ENCODE data around the gene PSMA1. TPM values are rescaled to one million over a fixed set of nuclear protein-coding genes. Genes with fewer than 3 reads are reported as not detected.

PSMA1 gene
- polyA plus RNA-seq, 3 donors, result 163 to 228 (median 201) TPM

GRCh38 chr11:14551380-14551779 lies 31.2 kb upstream of the PSMA1 start:
- H3K4me3 Mint-ChIP-seq, result no peak overlapping the region
- no peaks in the 10 kb centered on the region for H3K79me2 ChIP-seq (ENCODE audit: insufficient read depth, low read length)
- H3K36me3 Mint-ChIP-seq, result peaks cover 0 to 2% of the 10 kb centered on the region in 2 donors
- no peaks in the 10 kb centered on the region for H3K9me3 ChIP-seq (replicated peaks in 1 of 2; ENCODE audit: control insufficient read depth in 1 of 2, insufficient read depth in 1 of 2, low read length in 2 of 2)
- intact Hi-C loops (cut with micrococcal nuclease), result no loop called here
- no peaks in the 10 kb centered on the region for H3K9me3 Mint-ChIP-seq
- H2AFZ ChIP-seq (ENCODE audit: insufficient read depth, low read depth, low read length, poor library complexity, severe bottlenecking), result no peak overlapping the region
- no peak overlapping the region for H3K27ac Mint-ChIP-seq
- TF ChIP-seq, protein P1, sequence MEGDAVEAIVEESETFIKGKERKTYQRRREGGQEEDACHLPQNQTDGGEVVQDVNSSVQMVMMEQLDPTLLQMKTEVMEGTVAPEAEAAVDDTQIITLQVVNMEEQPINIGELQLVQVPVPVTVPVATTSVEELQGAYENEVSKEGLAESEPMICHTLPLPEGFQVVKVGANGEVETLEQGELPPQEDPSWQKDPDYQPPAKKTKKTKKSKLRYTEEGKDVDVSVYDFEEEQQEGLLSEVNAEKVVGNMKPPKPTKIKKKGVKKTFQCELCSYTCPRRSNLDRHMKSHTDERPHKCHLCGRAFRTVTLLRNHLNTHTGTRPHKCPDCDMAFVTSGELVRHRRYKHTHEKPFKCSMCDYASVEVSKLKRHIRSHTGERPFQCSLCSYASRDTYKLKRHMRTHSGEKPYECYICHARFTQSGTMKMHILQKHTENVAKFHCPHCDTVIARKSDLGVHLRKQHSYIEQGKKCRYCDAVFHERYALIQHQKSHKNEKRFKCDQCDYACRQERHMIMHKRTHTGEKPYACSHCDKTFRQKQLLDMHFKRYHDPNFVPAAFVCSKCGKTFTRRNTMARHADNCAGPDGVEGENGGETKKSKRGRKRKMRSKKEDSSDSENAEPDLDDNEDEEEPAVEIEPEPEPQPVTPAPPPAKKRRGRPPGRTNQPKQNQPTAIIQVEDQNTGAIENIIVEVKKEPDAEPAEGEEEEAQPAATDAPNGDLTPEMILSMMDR (IDR thresholded peaks at IDR 0.05), result no peak
- H3K27me3 Mint-ChIP-seq (ENCODE audit: low read depth in 3 of 3), result no peaks in the 10 kb centered on the region
- H3K27me3 ChIP-seq (ENCODE audit: control insufficient read depth in 2 of 2, insufficient read depth in 2 of 2, low read length in 2 of 2), result no peaks in the 10 kb centered on the region
- H4K20me1 ChIP-seq (ENCODE audit: insufficient read depth, low read length), result no peaks in the 10 kb centered on the region
- no peak overlapping the region for H3K4me2 ChIP-seq (replicated peaks; ENCODE audit: extremely low read depth, low read length, poor library complexity, severe bottlenecking)
- H3K4me3 ChIP-seq (replicated peaks in 1 of 3; ENCODE audit: low read depth in 2 of 3, low read length in 3 of 3), result no peak overlapping the region
- H3K27ac ChIP-seq (ENCODE audit: low read depth in 1 of 2, low read length in 2 of 2), result no peak overlapping the region
- H3K36me3 ChIP-seq (replicated peaks in 1 of 2; ENCODE audit: control insufficient read depth in 1 of 2, insufficient read depth in 2 of 2, low read length in 2 of 2), result no peaks in the 10 kb centered on the region
- H3K4me1 Mint-ChIP-seq, result peaks cover 13% of the 10 kb centered on the region
- WGBS (ENCODE audit: insufficient coverage), result 86% methylated on average over 2 of the region's 2 CpGs
- H3K9ac ChIP-seq (ENCODE audit: insufficient read depth, low read length, poor library complexity, severe bottlenecking), result no peak overlapping the region
- DNase-seq, result no peak
- peaks cover 4 to 6% of the 10 kb centered on the region in 2 donors for H3K4me1 ChIP-seq (ENCODE audit: control insufficient read depth in 1 of 2, insufficient read depth in 2 of 2, low read length in 2 of 2)

DNA sequence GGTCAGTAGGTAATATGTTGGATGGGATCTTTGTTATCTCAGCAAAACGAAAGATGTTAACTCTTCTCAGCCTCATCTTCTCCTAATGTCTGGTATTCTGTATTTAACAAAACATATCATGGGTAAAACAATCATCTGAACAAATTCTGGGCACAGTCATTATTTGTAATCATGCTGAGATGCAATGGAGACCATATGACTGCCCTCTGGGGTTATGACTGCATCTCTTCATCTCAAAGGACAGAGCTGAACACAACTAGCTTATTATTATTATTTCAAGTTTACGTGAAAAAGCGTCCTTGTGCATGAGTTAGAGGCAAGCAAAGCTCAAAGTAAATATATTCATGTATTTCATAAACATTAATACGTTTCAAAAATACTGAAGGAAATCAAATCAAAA lies 29.7 kb upstream of the PSMA1 start:
- no peak overlapping the region for H3K27ac Mint-ChIP-seq
- TF ChIP-seq, protein P1 (IDR thresholded peaks at IDR 0.05), result no peak
- H3K36me3 Mint-ChIP-seq, result peaks cover 0 to 2% of the 10 kb centered on the region in 2 donors
- H3K27me3 Mint-ChIP-seq (ENCODE audit: low read depth in 3 of 3), result no peaks in the 10 kb centered on the region
- Histone ChIP-seq H3K27me3 (ENCODE audit: control insufficient read depth in 2 of 2, insufficient read depth in 2 of 2, low read length in 2 of 2) (no peaks in the 10 kb centered on the region), H3K9ac (ENCODE audit: insufficient read depth, low read length, poor library complexity, severe bottlenecking) (no peak overlapping the region), H3K9me3 (replicated peaks in 1 of 2; ENCODE audit: control insufficient read depth in 1 of 2, insufficient read depth in 1 of 2, low read length in 2 of 2) (no peaks in the 10 kb centered on the region), H3K36me3 (replicated peaks in 1 of 2; ENCODE audit: control insufficient read depth in 1 of 2, insufficient read depth in 2 of 2, low read length in 2 of 2) (no peaks in the 10 kb centered on the region), H3K4me3 (replicated peaks in 1 of 3; ENCODE audit: low read depth in 2 of 3, low read length in 3 of 3) (no peak overlapping the region), H2AFZ (ENCODE audit: insufficient read depth, low read depth, low read length, poor library complexity, severe bottlenecking) (no peak overlapping the region), H3K79me2 (ENCODE audit: insufficient read depth, low read length) (no peaks in the 10 kb centered on the region), H3K27ac (ENCODE audit: low read depth in 1 of 2, low read length in 2 of 2) (no peak overlapping the region), H4K20me1 (ENCODE audit: insufficient read depth, low read length) (no peaks in the 10 kb centered on the region), H3K4me1 (ENCODE audit: control insufficient read depth in 1 of 2, insufficient read depth in 2 of 2, low read length in 2 of 2) (peaks cover 12 to 13% of the 10 kb centered on the region in 2 donors), H3K4me2 (replicated peaks; ENCODE audit: extremely low read depth, low read length, poor library complexity, severe bottlenecking) (no peak overlapping the region)
- H3K9me3 Mint-ChIP-seq, result no peaks in the 10 kb centered on the region
- no peak overlapping the region for H3K4me3 Mint-ChIP-seq
- peaks cover 12% of the 10 kb centered on the region for H3K4me1 Mint-ChIP-seq
- WGBS (ENCODE audit: insufficient coverage), result no CpG with 5 or more reads among the region's 4 CpGs
- intact Hi-C loops (cut with micrococcal nuclease), result loop anchor here in 1 of 2 donors (10.0 kb wide), 1 partner anchor 95 kb away; the partner anchor contains the start of gene PDE3B
- DNase-seq, result no peak

Data from CD14-positive monocyte (primary cell).